HG02973 (cell line): ENCODE results near the gene SERPINB13.

ENCODE experiments used
- ATAC-seq: cut with Tn5 transposase; IDR thresholded peaks from one replicate; pipeline ENCODE4 v1.9.1; 2021; ENCODE audit warnings: moderate library complexity; ENCODE audit not compliant: unreplicated experiment

The SERPINB13 gene, protein sequence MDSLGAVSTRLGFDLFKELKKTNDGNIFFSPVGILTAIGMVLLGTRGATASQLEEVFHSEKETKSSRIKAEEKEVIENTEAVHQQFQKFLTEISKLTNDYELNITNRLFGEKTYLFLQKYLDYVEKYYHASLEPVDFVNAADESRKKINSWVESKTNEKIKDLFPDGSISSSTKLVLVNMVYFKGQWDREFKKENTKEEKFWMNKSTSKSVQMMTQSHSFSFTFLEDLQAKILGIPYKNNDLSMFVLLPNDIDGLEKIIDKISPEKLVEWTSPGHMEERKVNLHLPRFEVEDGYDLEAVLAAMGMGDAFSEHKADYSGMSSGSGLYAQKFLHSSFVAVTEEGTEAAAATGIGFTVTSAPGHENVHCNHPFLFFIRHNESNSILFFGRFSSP

DNA sequence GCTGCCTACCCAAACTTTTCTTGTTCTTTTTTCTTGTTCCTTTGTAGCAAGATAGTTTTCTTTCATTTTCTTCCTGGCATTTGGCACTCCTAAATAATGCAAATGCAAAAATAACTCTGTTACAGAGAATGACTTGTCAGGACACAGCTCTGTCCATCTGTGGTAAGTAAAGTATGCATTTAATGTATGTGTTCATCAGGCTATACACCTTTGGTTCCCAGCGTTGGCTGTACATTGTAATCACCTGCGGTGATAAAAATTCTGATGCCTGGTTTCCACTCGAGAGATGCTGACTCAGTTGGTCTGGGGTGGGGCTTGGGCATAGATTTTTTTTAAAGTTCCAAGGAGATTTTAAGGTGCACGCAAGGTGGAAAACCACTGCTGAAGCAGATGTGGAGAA, at the start of gene SERPINB13:
Gene SERPINB13 (plus strand): TSS at position 378 of the 400 bp plus-strand sequence. CDS start 1,325 bp downstream, outside the sequence.
- no peak for ATAC-seq

DNA sequence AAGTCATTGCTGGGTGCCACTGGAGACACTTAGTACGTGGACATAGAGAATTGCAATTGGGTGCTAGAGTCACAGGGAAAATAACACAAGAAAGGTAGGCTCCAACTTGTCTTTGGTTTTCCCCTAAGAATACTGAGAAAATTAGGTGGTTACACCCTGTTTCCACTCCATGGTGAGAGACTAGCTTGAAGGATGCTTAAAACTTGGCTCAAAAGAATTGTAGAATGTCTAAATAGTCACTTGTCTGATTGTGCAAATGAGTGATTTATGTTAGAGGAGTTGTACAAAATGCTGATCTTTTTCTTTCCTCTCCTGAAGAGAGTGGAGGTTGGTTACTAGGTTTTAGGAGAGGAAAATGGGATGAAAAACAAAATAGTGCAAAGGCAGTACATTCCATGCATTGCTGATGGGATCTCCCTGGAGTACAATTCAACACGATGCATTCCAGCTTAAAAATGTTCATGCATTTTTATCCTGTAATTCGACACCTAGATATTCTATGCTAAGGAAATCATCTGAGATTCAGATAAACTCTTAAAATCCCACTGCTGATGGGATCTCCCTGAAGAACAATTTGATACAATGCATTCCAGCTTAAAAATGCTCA, 47.1 kb upstream of the SERPINB13 start:
- ATAC-seq, result no peak

DNA sequence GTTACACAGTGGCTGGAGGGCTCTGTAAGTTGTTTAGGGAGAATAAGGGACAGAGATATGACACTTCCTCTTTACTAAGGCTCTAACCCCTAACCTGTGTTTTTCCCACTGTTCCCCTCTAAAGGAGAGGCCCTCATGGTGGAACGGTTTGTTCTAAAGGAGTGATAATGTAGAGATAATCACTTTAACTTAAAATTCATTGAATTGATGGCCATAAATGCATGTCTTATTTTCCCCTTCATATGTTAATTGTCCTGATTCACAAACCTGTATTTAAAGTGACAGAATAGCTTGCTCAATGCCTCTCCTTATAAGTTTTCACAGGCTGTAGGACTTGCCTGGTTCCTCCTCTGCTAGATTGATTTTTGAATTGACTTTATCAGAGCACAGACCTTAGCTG, 45.1 kb upstream of the SERPINB13 start, which contains the start of gene SERPINB12:
Gene SERPINB12 (plus strand): TSS at position 301 of the 400 bp plus-strand sequence. CDS start 13,791 bp downstream, outside the sequence.
- ATAC-seq, result no peak

DNA sequence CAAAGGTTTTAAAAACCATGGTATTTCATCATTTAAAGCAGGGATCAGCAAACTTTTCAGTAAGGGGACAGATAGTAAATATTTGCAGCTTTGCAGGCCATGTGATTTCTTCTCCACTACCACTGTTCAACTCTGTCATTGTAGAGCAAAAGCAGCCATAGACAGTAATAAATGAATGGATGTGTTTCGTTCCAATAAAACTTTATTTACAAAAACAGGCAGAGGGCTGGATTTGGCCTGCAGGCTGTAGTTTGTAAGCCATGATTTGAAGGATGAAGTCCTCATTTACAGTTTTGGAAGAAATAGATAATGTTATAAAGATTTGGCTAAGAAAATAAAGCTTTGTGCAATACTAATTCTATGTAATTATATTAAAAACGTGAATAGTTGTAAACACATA, 43.1 kb upstream of the SERPINB13 start:
- ATAC-seq, result no peak

DNA sequence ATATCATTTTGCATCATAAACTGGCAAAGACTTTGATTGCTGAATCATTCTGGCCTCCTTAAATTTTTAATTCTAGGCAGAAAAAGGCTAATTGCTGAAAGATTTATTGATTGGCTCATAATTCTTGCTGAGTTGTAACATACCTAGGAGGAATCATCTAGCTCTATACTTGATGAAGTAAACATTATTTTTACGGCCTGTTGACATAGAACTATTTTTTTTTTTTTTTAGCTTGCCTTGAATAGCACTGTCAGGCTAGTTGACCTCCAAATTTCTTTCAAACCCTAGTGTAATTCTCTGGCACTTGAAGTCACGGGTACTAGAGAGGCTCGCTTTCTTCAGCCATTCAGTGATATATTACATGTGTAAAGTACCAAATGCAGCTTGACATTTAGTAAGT, 42.1 kb upstream of the SERPINB13 start:
- ATAC-seq, result no peak

DNA sequence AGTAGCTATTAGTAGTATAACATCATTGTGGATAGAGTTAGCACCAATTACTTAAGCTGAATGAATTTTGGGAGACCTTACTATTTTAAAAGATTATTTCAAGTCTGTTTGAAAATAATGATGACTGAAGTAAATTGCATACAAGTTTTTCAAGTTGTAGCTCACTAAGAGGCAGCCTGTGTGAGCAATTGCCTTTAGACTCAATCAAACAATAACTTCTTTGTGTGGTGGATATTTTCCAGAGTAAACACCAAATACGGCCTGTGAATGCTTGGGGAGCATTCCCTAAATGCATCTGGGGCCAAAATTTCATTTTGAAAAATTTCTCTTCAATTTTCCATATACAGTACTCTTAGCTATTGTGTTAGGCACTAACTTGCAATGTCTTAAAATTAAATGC, 37.1 kb upstream of the SERPINB13 start:
- ATAC-seq, result no peak

DNA sequence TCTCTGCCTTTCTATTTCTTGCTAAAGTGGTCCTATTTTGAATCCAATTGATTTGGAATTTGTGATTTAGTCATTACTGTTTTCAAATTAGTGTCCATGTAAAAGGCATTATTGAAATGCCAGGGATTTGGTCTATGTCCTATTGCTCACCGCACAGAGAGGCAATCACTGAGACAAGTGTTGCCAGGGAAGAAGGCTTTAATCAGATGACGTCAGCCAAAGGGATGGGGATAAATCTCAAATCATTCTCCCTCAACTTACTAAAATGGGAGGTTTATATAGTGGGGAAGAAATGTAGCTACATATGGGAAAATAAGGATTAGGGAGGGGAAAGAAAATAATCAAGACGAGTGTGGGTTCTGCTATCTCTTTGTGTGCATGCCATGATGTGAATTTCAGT, 35.4 kb upstream of the SERPINB13 start:
- ATAC-seq, result no peak

DNA sequence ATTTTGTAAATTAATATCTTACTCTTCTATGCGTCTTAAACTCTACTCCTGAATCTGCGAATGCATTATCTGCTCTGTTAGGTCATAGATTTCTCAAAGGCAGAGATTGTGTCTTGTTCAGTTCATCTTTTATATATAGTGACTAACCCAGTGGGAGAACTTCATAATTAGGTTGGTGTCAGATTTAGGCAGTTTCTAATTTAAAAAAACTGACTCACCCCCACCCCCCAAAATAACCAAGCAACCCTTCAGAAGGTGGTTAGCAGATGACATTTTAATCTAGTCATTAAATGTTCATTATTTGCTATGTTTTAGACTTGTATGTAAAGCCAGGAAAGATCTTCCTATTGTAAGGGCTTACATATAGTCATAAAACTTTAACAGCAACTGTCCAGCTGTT, 34.6 kb upstream of the SERPINB13 start:
- no peak for ATAC-seq

DNA sequence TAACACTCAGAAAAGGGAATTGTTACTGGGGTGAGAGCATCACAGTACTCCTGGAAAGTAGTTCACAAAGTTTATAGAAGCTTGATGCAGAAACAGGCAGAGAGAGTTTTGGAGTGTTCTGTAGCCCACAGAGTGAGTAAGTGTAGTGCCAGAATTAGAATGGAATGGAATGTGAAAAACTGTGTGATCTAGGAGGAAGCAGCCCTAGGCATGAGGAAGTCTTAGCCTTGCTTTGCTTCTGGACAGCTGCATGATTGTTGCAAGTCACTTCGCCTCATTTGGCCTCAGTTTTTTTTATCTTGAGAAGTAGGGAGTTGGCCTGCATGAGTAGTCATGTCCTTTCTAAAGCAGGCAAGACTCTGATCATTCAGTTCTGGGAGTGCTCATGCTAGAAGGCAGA, 34.1 kb upstream of the SERPINB13 start:
- ATAC-seq, result no peak

DNA sequence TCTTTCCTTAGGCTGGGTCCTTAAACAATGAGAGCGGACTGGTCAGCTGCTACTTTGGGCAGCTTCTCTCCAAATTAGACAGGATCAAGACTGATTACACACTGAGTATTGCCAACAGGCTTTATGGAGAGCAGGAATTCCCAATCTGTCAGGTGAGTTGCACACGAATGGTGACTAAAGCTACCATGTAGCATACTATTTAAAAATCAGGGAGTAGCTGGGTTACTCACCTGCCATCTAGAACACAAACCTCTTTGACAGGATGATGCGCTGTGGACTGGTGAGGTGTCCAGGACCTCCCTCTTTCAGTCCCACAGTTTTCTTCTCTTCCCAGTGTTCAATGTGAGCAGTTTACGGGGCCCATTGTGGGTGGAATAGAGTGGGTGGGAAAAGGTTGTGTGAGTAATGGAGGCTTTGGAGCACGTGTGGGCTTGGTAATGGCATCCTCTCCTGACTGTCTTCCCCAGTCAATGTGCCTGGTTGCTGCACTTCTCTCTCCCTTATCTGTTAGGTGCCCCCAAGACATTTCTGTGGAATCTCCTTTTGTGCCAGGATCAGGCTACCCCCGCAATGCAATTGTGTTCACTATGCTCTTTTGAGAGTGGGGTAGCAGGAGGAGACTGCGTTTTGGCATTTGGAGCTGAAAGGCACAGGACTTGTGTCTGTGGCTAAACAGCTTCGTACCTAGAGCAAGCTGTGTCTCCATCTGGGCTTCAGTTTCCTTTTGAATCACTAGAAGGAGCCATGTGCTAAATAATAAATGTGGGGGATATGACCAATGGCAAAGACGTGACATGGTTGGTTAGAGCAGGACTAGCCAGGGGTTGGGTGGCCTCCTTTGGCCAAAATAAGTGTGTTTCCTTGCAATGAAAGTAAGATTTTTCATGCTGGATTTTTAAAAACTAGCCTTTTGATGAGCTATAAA, 27.3 kb upstream of the SERPINB13 start:
- ATAC-seq, result no peak

DNA sequence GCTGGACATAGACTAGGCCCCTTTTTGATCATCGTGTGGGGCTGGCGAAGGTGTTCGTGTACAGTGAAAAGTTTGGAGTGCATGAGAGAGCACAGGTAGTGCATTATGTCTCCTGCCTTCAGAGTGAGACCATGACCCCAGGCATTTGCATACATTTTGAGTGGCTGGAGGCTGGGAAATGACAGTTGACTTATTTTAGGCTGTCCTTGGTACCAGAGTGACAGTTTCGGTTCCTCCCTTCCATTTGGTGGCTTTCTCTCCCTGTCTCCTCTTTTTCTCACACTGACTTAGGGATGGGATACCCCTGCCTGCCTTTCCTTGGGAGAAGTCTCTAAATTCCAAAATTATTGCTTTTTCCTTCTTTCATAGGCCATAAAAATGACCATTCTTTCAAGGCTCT, 24.9 kb upstream of the SERPINB13 start:
- ATAC-seq, result peak; percentile 65

DNA sequence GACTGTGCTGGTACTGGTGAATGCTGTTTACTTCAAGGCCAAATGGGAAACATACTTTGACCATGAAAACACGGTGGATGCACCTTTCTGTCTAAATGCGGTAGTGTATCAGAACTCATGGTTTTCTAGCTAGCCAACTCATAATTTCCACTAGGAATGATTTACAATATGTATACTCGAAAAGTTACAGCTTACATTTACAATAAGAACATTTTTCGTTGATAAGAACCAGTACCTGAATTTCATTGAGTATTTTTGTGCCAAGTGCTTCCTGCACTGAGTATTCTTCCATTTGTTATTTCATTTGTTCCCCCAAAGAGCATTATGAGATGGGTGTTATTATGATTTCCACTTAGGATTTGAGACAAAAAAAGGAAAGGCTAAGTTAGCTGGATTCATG, 23.1 kb upstream of the SERPINB13 start:
- ATAC-seq, result no peak

DNA sequence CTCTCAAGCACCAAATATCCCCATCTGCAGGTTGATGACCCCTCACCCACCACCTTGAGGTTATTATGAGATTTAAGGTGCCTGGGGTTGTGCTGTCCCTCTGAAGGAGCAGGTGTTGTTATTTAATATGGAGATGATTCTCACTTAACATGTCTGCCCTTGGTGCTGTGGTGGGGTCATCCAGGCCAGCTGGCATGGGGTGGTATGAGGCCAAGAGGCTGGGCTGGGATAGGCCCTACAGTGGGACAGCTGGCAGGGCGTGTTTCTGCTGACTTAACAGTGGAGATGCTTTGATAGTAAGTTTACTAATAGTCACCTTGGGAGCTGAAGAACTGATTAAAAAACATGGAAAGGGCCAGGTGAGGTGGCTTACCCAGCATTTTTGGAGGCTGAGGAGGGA, 22.6 kb upstream of the SERPINB13 start:
- no peak for ATAC-seq

DNA sequence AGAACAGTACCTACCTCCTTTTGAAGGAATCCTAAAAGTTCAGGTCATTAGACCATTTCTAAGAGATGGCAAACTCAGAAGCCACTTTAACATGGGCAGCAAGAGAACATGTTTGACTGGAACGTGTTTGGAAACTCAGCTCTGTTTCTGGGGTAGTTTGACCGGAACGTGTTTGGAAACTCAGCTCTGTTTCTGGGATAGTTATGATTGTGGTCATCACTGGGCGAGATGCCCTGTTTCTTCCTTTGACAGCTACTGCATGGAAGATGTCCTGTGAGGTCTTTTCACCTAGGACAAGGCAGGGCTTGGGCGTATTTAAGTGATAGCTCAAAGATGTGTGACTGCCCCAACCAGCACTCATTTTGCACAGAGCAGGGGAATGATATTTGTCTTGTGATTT, 19.9 kb upstream of the SERPINB13 start:
- no peak for ATAC-seq

DNA sequence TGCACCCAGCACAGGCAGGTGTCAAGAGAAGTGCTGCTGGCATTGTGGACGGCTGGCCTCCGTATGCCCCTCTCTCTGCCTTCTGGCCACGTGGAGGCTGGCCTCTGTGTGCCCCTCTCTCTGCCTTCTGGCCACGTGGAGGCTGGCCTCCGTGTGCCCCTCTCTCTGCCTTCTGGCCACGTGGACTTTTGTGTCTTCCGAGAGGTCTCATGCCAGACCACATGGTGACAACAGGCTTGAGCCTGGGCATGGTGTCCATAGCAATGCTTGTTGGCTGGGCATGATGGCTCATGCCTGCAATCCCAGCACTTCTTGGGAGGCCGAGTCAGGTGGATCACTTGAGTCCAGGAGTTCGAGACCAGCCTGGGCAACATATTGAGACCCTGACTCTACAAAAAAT, 19.3 kb upstream of the SERPINB13 start:
- no peak for ATAC-seq

DNA sequence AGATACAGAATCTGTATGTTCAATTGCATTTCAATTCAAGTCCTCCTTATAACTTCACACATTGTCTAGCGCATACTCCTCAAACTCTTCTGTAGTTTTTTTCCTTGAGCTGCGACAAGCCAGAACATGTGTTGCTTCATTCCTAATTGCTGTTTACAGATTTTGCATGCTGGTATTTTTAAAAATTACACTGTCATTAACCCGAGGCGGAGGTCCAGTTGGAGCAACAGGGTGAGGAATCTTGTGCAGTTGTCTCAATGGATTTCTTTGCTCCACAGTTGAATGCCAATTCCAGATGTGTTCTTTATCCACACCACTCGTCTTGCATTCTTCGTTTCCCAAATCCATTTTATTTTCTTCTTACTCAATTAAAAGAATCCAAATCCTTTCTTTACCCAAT, 16.4 kb upstream of the SERPINB13 start:
- ATAC-seq, result no peak

DNA sequence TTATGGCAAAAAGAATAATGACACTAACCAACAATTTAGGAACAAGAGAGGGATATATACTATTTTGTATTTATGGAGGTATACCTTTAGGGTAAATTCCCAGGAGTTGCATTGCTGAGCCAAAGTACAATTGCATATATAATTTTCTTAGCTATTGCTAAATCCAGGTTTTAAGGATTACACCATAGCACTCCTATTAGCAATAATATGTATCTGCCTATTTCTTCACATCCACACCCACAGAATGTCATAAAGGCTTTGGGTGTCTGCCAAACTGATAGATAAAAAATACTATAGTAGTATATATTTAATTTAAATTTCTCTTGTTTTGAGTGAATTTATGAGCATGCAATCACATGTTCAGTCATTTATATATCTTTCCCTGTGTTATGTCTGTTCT, 11.5 kb upstream of the SERPINB13 start:
- ATAC-seq, result no peak

DNA sequence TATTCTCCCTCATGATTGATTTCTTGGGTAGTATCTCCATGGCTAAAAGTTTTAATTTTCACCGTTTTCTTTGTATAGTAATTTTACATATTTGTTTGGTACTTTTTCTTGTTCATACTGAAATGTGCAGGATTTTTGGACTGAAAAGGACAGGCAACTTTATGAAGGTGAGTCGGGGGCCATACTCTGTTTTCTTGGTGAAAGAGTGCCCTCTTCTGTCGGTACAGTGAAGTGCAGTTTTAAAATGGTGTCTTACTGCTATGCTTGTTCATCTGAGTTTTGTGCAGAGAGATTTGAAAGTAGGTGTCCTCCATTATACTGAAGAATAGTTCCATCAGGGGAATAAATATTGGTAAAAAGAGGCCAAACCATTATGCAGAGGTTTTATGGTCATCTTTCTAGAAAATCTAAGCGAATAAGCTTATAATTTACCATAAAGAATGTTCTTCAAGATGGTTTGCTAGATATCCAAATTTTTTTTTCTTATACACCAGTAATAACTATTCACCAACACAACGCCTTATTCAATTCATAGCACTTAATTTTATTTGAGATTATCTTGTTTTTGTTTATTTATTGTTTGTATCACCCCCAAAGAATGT, 8.7 kb upstream of the SERPINB13 start:
- ATAC-seq, result no peak

DNA sequence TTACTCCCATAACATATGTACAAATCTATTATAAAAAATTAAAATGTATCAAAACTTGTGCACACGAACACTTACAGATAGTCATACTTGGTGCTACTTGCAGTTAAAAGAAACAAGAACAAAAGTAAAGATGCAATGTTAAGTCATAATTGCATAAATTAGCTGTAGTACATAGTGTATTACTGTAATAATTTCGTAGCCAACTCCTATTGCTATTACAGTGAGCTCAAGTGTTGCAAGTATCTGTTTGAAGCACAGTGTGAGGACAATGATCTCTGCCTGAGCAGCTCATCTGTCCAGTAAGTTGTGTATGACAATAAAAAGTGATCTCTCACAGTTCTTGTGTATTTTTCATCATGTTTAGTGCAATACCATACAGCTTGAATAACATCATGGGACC, 7.5 kb upstream of the SERPINB13 start:
- no peak for ATAC-seq

DNA sequence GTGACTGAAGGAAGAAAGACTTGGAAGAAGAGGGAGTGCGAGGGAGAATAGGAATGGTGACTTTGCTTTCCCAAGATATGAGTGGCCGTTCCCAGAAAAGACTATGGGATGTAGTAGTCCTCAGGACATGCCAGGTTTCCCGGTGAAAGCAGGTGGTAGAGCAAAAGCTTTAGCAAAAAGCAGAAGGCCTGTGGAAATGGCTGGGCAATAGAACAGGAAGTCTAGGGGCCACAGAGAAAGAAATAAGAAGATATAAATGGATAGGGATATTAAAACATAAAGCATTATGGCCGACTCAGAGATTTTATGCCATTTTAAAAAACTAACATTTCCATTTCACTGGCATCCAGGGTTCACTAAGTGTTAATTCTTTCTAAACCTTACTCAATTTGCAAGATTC, 1.2 kb upstream of the SERPINB13 start:
- no peak for ATAC-seq

DNA sequence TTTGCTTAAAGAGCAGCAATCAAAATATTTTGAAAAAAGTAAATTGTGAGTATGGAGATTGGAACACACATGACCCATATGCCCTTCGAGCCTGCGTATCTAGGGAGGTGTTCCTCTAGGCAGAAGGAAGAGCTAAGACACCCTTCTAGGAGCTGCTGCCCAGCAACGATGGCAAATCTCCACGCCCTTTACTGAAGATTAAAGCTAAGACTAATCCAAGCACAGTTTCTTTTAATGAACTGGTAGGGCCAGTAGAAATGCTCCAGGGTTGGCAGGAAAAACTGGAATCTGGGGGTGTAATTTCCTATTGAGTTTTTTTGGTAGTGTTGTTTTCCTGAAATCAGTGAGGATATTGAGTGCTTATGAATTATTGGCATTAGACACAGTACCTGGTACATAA, 712 bp upstream of the SERPINB13 start:
- no peak for ATAC-seq
